GM18870 (cell line): ENCODE results near the gene R3HCC1L.
A peak's percentile ranks its signal among the peaks of the same experiment; 100 is the strongest.
"Not testable (repeated sequence)": the region's sequence is repeated elsewhere in the genome, so short reads cannot be mapped to it uniquely, and the experiment has no call there.

ENCODE experiments used
- ATAC-seq: cut with Tn5 transposase; IDR thresholded peaks from one replicate; pipeline ENCODE4 v1.9.1; 2021; ENCODE audit warnings: moderate library complexity; ENCODE audit not compliant: unreplicated experiment

The R3HCC1L gene

GRCh38 chr10:98128802-98129201, 5.7 kb upstream of the R3HCC1L start:
- ATAC-seq, result no peak

- no peak for ATAC-seq
These were observed 2.8 kb upstream of the R3HCC1L start for GRCh38 chr10:98131619-98132018.

DNA sequence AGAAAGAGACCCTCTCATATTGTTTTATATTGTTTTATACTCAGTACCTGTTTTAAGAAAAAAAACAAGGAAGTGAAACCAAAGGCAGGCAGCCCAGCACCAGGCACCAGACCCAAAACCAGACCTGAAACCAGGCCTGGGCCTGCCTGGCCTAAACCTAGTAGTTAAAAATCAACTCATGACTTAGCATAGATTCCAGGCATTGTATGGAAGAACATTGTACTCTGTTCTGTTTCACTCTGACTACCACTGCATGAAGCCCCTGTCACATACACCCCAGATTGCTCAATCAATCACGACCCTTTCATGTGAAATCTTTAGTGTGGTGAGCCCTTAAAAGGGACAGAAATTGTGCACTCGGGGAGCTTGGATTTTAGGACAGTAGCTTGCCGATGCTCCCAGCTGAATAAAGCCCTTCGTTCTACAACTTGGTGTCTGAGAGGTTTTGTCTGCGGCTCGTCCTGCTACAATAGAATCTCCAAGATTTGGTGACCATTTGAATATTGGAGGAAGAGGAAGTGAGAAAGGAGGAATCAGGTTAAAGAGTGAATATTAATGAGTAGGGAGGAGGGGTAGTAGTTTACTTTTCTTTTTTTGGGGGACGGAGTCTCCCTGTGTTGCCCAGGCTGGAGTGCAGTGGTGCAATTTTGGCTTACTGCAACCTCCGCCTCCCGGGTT, 1.2 kb upstream of the R3HCC1L start:
- ATAC-seq, result peak; percentile 67

- ATAC-seq, result no peak
These were observed 383 bp upstream of the R3HCC1L start for GRCh38 chr10:98134117-98134430.

DNA sequence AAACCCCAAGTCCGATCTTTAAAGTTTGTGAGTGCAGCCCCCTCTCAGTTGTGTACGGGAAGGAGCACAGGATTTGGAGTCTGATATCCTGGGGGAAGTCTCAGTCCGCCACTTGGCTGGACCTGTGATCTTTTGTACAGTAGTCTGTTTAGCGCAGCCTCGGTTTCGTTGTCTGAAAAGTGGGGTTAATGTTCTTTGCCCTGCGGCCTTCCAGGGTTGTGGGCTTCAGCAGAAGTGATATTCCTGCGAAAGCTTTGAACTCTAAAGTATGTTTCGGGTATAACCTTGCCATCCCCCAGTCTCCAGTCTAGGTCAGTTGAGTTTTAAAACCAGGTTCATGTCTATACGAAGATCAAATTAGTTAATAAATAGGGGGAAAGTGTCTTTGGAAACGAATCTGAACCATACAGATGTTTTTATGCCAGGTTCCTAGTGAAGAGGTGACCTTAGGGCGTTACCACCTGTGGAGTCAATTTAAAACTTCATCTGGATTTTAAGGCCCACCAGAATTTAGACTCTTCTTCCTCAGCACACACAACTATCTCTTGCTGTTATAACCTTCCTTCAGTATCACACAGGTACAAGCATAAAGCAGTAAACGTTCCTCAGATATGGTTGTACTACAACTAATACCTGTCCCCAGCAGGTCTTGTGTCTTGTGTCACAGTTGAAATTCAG, 904 bp downstream of the R3HCC1L start:
- no peak for ATAC-seq

DNA sequence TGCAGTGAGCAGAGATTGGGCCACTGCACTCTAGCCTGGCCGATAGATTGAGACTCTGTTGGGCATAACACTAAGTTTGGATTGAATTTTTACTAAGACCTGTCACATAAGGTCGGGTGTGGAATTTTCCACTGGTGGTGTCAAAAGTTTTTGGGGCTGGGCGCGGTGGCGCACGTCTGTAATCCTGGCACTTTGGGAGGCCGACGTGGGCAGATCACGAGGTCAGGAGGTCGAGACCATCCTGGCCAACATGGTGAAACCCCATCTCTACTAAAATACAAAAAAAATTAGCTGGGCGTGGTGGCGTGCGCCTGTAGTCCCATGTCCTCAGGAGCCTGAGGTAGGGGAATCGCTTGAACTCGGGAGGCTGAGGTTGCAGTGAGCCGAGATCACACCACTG, 2.3 kb downstream of the R3HCC1L start:
- not testable (repeated sequence) for ATAC-seq

DNA sequence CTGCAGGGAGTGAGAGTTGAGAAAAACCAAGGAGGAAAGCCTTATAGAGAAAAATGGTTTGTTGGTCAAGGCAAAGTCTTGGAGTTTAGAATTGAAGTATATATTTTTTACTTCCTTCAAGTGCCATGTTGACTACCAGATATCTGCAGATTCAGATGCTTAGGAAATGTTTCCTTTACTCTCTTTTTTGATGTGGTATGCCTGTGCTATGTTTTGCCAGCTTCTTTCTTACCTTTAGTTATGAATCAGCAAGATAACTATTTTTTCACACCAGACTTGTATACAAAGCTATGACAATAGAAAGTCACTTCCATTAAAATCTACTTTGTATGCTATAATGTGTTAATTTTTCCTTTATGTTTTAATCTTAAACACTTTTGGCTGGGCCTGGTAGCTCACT, 3.6 kb downstream of the R3HCC1L start:
- no peak for ATAC-seq

- no peak for ATAC-seq
These were observed 5.0 kb downstream of the R3HCC1L start for GRCh38 chr10:98139431-98139830.

DNA sequence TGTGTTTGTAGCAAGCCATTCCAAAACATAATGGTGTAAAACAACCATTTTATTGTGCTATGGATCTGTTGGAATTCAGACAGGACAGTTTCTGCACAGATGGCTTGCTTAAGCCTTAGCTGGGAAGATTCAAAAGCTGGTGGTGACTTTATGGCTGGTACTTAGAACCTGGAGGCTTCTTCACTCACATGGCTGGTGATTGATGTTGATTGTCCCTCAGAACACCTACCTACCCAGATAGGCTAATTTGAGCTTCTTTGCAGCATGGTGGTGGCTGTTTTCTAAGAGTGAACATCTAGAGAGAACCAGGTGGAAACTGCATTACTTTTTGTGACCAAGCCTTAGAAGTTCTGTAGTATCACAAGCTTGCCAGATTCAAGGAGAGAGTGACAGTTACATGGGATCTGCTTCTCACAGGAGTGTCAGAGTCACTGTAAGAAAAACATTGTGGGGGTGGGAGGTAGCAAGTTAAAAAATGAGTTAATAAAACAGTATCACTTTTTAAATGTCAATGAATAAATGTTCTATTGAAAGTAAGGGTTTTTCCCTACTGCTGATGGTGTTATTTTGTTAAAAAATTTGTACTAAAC, 7.1 kb downstream of the R3HCC1L start:
- no peak for ATAC-seq

DNA sequence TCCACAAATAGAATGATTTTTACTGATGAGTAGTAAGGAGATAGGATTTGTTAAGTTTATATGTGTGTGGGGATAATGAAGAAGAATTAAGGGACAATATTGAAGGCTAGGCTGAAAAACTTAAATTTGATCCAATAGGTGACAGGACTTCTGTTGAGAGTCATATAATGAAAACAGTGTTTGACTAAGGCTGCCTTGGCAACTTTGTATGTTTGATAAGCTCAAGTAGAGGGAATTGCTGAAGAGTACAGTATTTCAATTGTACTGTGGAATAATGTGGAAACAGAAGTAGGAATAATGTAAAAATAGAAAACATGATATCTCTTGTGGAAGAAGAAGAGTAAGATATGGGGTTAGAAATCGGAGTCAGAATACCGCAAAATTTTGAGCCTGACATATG, 10.5 kb downstream of the R3HCC1L start:
- ATAC-seq, result no peak

- no peak for ATAC-seq
These were observed 15.4 kb downstream of the R3HCC1L start for GRCh38 chr10:98149858-98150257.

DNA sequence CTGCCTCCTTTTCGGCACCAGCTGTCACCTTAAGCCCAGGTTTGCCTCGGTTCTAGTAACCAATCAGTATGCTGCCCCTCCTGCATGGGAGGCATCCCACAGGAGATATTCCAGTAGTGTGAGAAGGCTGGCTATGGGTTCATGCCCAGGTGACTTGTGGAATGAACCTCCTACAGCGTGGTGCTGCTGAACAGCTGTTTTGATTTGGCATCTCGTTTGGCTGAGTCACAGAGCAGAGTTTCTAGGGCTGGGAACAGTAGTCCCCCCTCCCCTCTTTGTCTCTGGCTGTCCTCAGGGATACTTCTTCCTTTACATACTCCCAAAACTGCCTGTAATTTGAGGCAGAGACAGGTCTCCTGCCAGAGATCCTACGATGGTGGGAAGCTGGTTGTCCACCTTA, 16.1 kb downstream of the R3HCC1L start:
- no peak for ATAC-seq

DNA sequence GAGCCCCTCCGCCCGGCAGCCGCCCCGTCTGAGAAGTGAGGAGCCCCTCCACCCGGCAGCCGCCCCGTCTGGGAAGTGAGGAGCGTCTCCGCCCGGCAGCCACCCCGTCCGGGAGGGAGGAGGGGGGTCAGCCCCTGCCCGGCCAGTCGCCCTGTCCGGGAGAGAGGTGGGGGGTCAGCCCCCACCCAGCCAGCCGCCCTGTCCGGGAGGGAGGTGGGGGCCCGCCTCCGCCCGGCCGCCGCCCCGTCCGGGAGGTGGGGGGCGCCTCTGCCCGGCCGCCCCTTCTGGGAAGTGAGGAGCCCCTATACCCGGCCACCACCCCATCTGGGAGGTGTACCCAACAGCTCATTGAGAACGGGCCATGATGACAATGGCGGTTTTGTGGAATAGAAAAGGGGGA, 18.3 kb downstream of the R3HCC1L start:
- not testable (repeated sequence) for ATAC-seq

DNA sequence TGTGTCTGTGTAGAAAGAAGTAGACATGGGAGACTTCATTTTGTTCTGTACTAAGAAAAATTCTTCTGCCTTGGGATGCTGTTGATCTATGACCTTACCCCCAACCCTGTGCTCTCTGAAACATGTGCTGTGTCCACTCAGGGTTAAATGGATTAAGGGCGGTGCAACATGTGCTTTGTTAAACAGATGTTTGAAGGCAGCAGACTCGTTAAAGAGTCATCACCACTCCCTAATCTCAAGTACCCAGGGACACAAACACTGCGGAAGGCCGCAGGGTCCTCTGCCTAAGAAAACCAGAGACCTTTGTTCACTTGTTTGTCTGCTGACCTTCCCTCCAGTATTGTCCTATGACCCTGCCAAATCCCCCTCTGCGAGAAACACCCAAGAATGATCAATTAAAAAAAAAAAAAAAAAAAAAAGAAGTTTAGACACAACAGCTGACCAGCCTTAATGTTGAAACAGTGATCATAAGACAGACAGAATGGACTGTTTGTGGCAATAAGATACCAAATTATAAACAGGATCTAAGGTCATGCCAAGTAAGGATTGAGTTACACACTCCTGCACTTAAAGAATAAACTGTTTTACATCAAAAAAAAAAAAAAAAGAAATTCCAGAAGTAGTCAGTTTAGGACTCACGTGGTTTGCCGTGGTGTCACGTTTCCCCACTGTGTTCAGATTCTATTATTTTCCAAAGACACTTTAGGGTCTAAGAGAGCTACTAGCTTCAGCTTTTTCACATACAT, 18.9 kb downstream of the R3HCC1L start:
- not testable (repeated sequence) for ATAC-seq

DNA sequence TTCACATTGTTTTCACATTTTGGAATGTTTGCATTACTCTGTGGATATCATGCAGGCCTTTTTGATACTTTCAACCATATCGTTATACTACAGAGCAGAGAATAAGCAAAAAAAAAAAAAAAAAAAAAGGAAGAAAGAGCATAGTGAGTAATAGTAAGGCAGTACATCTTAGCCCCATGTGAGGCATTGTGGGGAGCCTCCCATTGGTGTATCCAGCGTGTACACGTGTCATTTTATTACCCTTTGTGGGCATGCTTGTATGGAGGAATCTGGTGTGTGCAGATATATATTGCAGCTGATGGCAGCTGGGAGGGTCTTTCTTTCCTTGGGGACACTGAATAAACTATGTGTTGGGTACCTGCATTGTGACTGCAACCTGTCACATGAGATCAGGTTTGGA, 19.6 kb downstream of the R3HCC1L start:
- ATAC-seq, result no peak

DNA sequence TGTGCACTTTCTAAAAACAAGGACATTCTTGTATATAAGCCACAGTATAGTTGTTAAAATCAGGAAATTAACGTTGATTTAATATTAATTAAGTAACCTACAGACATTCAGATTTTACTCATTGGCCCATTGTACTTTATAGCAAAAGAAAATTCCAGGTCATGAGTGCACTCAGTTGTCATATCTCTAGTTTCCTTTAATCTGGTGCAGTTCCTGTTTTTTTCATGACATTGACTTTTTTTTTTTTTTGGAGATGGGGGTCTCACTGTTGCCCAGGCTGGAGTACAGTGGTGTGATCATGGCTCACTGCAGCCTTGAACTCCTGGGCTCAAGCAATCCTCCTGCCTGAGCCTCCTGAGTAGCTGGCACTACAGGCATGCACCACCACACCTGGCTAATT, 24.1 kb downstream of the R3HCC1L start:
- no peak for ATAC-seq

- no peak for ATAC-seq
These were observed 29.5 kb downstream of the R3HCC1L start for GRCh38 chr10:98163941-98164340.

DNA sequence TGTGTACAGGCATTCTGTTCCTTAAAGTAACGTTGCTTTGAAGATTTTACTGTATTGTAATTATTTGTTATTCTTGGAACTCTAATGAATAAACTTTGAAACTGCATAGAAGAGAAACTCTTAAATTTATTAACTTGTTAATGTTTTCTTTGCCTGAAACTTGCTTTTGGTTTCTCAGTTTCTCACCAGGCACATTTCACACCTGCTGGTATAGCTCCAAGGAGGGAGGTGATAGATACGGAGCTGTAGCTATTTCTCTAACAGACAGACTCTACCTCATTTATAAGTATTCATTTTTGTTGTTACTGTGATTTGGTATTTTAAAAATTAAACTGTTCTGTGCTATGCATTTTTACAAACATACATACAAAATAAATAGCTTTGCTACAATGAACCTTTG, 32.7 kb downstream of the R3HCC1L start:
- peak; percentile 59 for ATAC-seq

- peak; percentile 61 for ATAC-seq
These were observed 33.7 kb downstream of the R3HCC1L start for GRCh38 chr10:98168147-98168546.

DNA sequence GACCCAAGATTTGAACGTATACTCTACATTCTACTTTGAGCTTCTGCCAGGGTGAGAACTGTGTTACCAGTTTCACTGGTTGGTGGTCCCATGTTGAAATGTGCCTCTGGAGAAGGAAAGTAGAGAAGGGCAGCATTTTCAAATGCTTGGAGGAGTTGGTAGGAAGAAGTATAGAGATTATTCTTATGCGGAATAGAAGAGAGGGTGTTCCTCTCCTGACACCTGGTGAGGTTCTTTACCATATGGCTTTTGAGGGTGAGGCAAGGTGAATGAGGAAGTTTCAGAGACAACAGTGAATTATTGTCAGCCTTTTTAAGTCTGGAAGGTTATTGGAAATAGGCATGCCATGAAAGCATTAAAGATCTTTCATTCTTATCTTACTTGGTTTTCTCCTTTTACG, 34.3 kb downstream of the R3HCC1L start:
- no peak for ATAC-seq

- ATAC-seq, result no peak
These were observed 34.9 kb downstream of the R3HCC1L start for GRCh38 chr10:98169379-98169778.
